ENCODE data around the gene MACROD1.

MACROD1 gene

GRCh38 chr11:64107303-64107702 lies 58.6 kb downstream of the MACROD1 start:
- DNase-seq: no peak

GRCh38 chr11:64104632-64105031 lies 61.3 kb downstream of the MACROD1 start:
- DNase-seq: no peak

DNA sequence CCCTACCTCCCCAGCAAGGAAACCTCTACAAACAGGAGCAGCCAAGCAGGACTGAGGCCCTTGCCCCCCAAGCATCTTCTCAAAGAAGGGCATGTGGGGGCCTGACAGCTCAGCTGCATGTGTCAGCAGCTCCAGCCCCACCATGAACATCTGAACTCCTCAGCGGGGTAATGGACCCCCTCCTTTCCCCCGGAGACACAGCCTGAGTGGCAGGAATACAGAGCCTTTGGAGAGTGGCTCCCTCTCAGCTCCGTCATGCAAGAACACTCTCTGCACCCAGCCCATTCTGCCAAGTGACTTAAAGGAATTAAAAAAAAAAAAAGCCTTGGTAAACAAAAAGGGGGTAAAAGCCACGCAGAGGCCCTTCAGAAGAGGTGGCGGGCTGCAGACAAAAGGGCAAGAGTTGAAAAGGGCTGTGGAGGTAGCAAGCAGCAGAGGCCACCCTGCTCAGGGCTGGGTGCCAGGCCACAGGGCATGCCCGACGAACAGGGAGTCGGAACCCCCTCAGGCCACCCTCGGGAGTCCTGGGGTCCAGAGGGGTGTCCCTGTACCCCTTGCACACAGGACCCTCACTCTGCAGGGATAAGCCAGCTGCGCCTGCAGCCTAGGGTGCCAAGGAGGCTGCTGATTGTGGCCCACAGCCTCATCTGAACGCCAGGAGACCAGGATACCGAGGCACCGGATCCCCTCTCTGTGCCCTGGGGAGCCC lies 62.5 kb downstream of the MACROD1 start:
- DNase-seq: no peak

DNA sequence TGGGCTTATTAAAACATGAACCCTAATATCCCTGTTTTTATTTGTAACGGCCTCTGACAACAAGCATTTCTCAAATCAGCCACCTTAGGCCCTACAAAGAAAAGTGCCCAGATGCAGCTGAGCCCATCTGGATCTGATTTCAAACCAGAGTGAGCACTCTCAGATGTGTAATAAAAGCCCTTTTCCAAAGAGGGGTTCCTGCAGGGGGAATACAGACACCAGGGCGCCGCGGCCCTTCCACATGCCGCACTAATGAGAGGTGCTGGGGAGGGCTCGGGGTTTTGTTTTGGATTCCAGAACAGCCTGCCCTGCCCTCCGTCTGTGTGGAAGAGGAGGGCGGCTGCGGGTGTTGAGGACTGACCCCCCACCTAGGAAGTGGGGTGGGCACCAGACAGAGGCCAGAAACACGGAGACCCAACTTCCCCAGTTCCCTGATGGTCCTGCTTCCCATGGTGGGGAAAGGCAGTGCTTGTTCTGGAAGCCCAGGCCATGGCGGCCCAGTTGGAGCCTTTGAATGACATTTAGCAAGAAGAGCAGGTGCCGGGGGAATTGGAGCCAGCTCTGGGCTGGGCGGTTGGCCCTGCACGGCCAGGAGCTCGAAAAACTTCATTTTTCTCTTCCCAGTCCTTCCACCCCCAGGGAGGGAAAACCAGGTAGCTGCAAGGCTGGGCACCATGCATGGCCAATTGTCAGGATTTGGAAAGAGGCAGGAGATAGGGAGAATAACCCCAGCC lies 63.7 kb downstream of the MACROD1 start:
- DNase-seq: no peak

GRCh38 chr11:64101461-64101860 lies 64.5 kb downstream of the MACROD1 start:
- DNase-seq: no peak

DNA sequence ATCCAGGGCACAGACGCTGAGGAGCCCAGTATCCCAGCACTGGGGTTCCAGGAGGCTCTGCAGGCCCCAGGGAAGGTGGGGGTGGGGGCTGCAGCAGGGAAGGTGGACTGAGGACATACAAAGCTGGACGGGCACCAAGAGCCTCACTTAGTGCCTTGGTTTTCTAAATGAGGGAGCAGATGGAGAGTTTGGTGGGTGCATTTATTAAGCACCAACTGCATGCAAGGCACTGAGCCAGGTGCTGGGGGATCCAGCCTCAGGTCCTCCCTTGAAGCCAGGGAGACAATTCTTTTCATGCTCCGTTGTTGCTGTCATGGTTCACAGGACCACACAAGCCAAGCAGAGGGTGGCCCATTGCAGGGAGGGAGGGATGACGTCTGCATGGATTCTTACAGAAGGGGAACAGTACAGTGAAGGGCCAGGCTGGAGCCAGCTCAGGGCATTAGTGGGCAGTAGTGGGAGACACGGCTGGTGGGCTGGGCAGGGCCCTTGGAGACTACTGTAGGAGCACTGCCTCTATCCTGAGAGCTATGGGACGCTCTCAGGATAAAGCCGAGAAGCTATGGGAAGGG lies 65.0 kb downstream of the MACROD1 start:
- DNase-seq: no peak

DNA sequence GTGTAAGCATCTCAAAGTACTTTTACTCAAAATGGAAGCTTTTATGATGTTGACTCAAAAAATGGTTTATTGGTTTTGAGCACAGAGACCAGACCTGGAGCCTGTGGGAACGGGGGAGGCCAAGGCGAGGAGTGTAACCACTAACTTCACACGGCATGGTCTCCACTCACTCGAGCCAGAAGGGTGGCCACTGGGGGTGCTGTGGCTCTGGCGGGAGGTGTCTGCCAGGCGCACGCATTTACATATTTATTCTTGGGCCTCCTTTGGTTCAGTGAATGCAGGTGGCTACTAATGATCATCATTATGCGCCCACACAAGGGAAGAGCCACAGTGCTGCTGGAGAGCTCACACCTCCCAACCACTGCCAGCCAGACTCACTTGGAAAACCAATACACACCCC lies 65.6 kb downstream of the MACROD1 start:
- peak; percentile 47 for DNase-seq

DNA sequence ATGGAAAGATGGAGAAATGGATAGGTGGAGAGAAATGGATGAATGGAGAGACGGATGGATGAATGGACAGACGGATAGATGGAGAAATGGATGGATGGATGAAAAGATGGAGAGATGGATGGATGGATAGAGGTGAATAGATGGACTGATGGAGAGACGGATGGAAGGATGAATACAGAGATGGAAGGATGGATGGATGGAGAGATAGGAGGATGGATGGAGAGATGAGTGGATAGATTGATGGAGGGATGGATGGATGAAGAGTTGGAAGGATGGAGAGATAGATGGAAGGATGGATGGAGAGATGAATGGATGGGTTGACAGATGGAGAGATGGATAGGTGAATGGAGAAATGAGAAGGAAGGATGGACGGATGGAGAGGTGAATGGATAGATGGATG lies 66.5 kb downstream of the MACROD1 start:
- no peak for DNase-seq

GRCh38 chr11:64098318-64098831 lies 67.5 kb downstream of the MACROD1 start:
- DNase-seq: no peak

DNA sequence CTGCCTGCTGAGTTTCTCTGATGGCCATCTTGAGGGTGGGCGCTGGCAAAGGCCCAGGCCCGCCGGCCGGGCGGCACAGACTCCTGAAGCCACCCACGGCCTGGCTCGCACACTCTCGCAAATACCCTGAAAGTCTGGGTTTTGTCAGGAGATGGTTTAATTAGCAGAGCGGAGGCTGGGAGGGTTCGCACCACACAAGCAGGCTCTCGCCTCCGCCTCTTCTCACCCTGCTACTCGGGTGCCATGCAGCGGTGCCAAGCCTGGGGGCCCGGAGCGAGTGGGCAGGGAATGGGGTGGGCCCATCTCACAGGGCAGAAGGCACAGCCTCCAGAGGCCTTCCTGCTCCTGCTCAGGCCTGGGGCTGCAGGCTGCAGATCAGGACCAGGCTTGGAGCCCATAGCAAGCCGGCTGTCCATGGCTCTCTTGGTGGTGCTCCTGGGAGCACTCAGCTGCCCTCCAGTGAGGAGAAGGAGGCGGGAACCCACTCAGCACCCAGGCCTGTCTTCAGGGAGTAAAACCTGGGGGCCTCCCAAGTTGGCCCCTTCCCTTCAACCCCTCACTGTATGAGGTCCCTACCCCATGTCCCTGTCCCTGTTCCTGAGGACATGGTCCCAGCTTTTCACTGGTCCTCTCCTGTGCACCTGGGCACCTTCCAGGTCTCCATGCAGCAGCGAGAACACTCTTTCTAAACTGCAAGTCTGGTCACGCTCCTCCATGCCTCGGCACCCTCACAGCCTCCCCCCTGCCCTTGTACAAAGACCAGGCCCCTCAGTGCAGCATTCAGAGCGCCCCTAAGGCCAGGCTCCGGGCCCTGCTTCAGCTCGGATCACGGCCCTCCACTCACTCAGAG lies 68.2 kb downstream of the MACROD1 start:
- no peak for DNase-seq

GRCh38 chr11:64096835-64097234 lies 69.1 kb downstream of the MACROD1 start:
- DNase-seq: peak; percentile 33

DNA sequence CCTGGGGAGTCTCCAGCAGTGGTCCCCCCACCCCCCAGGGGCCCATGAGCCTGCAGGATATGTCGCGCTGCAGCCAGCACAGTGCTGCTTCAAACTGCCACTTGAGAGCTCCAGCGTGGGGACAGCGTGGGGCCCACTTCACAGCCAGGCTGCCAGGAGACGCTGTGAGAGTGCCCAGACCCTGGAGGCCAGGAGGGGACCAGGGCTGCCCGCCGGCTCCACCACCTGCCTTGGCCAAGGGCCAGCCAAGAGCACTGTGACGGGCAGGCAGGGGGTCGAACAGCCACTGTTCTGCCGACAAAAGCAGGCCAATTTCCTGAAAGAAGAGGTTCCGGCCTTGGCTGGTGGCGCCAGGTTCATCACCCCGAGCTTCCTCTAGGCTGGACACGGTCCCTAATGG lies 70.0 kb downstream of the MACROD1 start:
- no peak for DNase-seq

DNA sequence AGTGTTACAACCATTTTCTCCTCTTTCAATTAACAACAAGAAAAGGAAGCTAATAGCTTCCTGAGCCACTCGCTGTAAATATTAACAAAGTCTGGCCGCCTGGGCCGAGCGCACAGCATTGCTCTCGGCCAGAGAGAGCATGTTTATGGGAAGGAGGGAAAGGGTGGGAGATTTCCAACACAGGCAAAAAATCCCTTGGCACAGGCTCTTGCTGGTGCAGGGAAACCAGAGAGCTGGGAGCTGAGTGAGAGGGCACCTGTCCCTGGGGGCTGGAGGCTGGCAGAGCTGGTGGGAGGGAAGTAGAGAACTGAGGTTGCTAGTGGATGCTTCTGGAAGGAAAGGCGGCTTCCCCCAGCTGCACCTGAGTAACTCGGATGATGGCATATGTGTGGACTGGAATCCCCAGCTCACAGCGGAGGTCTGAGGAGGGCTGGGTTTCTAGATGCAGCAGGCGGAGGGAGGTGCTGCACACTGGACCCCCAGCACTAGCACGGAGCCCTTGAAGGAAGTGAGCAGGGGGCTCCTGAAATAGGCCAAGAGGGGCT lies 70.6 kb downstream of the MACROD1 start:
- DNase-seq: peak; percentile 62

GRCh38 chr11:64094463-64095260 lies 71.3 kb downstream of the MACROD1 start:
- DNase-seq: no peak

- DNase-seq: peak; percentile 36
Measured at GRCh38 chr11:64093233-64094039, 72.5 kb downstream of the MACROD1 start.

DNA sequence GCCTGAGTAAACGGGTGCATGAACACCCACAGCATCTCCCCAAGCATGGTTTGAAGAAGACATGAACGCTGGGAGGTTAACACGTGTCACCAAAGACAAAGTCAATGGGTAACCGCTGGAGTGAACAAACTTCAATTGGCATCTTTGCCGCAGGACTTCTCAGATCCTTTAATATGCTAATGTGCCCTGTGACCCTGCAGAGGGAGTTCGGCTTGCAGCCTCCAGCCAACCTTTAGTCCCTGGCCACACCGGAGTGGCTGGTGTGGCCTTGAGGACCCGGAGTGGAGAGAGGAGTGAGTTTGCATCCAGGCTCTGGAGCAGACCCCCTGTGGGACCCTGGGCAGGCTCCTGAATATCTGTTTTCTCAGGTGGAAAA lies 73.2 kb downstream of the MACROD1 start:
- DNase-seq: no peak

DNA sequence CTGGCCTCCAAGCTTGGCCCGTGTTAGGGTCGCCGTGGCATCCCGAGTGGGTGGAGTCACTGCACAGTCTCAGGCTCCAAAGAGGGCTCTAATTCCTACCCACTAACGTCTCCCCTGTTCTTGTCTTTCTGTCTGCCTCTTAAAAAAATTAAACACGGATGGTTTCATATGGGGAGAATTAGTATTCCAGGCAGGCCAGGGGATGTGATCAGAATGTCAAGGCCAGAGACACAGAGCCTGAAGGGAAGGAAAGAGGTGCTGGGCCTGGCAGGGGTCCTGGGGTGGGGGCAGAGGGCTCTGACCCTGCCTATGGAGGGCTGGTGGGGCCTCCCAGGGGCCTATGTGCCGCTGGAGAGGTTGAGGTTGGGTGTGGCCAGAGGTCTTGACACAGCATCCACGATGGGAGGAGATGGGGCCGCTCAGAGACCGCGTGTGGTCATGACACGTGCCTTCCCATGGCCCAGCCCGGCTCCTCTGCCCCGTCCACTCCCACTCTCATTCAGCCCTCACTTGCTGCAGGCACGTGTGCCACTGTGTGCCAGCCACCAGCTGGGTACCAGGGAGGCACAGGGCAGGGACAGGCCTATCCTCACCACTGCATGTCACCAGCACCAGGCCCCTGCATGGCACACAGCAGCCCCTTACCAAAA lies 73.7 kb downstream of the MACROD1 start:
- DNase-seq: no peak

DNA sequence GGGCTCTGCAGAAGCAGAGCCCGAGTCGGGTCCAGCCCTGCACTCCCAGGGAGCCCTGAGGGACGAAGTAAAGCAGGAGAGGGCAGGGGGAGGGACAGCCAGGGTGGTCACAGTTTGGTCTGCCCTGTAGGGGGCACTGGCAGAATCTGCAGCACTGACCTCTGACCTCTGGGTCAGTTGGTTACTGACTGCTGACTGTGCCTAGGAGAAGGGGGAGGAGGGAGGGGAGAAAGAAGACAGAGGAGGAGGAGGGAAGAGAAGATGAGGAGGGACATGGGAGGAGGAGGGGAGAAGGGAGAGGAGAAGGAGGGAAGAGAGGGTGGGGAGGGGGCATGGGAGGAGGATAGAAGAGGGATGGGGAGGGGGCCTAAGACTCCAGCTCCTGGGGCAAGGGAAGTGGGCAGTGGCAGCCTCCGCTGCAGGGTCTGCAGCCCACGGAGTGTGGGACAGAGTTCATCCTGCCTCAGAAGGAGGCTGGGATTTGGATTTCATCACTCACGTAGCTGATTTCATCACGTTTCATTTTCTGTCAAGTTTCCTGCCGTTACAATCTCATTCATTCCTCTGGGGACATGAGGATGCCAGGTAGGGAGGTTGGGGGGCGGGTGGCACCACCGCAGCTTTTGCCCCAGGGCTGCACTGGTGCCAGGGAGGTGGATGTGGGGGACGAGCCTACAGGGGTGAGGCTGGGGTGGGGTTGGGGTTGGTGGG lies 75.0 kb downstream of the MACROD1 start:
- peak; percentile 41 for DNase-seq

DNA sequence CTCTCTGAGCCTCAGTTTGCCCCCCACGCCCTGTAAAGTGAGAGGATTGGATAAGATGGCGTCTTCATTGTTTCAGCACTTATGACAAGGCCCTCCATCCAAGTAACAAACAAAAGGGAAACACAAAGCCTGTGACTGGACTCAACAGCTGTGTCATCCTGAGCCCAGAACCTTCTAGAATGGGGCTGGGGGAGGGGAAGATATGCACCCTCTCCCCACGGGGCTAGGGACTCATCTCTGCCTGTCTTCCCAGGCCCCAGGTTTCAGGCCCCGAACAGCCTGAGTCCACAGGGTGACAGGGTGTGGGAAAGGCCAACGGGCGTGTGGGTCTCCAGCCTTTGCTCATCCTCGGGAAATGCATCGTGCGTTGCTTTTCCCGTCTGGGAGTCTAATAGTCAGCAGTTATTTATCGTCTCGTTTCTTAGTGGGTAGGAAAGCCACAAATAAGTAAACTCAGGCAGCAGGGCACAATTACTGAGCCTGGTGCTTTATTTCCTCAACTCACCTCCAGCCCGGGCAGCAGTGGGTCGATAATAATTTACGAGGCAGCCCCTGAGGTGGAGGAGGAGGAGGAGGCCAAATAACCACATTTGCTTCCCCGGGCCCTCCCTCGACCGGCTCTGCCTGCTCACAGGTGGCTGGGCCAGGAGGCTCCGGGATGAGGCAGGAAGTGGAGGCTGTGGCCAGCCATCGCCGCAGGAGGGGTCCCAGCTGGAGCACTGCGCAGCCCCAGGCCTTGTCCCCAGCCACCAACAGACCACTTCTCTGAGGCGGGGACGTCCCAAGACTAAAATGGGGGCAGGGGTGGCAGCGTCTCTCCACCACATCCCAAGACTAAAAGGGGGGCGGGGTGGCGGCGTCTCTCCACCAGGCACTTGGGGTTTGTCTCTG lies 75.8 kb downstream of the MACROD1 start:
- DNase-seq: peak; percentile 29
